NCI-H1417 (cell line): ENCODE measurements around the gene NUDT7.

Experiments used
- DNase-seq, 3 experiments: peaks; one replicate each; lab custom pipeline; 2025; lab: John Stamatoyannopoulos, UW

NUDT7 gene

DNA sequence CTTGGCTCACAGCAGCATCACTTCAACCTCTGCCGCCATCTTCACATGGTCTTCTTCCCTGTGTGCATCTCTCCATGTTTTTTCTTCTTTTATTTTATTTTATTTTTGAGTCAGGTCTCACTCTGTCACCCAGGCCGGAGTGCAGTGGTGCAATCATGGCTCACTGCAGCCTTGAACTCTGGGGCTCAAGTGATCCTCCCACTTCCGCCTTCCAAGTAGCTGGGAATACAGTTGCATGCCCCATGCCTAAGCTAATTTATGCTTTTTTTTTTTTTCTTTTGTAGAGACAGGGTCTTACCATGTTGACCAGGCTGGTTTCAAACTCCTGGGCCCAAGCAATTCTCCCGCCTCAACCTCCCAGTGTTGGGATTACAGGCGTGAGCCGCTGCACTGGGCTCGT lies 1.9 kb downstream of the NUDT7 start:
- no peak for DNase-seq

DNA sequence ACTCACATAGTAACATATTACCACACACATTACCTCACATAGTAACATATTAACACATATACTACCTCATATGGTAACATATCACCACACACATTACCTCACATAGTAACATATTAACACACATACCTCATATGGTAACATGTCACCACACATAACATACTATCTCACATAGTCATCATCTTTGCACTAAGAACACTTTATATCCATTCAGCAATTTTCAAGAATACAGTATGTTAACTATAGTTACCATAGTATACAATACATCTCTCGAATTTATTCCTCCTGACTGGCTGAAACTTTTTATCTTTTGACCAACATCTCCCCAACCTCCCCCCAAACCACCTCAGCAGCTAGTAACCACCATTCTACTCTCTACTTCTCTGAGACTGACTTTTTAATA lies 7.6 kb downstream of the NUDT7 start:
- no peak for DNase-seq

DNA sequence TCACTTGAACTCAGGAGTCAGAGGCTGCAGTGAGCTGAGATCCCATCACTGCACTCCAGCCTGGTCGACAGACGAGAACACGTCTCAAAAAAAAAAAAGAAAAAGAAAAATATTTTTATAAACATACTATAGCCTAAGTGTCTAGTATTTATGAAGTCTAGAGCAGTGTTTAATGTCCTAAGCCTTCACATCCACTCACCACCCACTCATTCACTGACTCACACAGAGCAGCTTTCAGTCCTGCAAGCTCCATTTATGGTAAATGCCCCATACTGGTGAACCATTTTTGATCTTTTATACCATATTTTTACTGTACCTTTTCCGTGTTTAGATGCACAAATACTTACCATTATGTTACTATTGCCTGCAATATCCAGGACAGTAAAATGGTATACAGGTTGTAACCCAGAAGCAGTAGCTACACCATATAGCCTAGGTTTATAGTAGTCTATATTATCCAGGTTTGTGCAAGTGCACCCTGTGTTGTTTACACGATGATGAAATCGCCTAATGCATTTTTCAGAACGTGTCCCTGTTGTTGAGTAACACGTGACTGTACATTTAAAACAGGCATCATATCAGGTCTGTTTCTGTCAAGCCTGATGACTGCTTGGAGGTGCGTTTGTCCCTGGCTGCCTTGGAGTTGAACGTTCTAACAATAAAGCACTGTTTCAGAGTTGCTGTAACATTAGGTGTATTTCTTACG lies 10.1 kb downstream of the NUDT7 start:
- no peak for DNase-seq

DNA sequence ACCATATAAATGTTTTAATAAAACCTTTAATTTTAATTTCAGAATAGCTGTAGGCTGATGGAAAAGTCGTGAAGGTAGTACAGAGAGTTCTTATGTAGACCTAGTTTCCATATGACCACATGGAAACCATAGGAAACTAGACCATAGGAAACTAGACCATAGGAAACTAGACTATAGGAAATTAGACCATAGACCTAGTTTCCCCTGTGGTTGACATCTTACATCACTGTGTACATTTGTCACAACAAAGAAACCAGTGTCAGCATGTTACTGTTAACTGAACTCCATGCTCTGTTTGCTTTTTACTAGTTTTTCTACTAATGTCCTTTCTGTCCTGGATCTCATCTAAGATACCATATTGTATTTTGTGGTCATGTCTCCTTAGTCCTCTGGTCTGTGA lies 14.6 kb downstream of the NUDT7 start:
- DNase-seq, result no peak

DNA sequence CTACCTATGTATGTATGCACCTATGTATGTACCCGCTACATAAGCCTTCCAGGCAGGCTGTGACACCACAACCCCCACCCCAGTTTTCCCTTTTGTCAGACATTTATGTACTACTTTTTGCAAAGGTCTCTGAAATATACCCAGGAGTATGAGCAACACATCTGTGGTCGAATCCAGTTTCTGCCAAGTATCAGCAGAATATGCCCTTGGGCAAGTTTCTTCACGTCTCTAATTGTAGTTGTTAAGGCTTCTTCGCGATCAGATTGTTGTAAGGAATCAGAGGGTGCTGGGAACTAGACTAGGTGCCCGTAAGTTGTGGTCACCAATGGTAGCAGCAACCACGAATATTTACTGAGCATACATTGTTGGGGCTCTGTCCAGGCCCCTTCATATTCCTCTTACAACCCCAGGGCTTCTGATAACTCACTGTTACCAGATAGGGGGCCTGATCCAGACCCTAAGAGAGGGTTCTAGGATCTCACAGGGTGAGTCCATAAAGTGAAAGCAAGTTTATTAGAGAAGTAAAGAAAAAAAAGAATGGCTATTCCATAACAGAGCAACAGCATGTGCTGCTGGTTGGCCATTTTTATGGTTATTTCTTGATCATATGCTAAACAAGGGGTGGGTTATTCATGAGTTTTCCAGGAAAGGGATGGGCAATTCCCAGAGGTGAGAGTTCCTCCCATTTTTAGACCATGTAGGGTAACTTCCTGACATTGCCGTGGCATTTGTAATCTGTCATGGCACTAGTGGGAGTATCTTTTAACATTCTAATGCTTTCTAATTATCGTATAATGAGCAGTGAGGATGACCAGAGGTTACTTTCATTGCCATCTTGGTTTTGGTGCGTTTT lies 16.6 kb downstream of the NUDT7 start:
- DNase-seq, result no peak

DNA sequence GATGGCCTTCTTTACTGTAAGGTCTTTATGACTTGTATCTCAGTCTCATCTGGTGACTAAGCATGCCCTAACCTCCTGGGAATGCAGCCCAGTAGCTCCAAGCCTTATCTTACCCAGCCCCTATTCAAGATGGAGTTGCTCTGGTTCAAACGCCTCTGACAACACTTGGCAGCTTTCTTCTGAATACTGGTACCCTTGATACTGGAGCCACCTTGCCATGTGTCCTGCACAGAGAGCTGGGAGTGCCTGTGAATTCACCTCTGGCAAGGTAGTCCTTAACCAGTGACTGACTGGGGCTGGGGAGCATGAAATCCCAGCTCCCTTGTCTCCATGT lies 17.2 kb downstream of the NUDT7 start:
- no peak for DNase-seq

DNA sequence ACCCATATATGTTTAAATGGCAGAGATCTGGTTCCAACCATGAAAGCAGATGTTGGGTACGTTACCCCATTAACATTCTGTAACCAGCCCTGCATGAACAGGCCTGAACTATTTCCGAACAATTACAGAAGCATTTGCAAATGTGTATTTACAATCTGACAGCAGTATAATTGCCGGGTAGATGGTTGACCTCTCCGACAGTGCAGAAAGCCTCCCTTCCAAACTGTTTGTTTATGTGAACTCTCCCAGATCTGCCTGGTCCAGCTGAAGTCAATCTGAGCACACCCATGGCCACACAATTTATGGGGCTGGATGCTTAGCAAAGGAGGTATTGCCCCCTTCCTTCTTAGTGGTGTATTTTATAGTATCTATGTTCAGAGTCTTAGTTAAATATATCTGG lies 21.8 kb downstream of the NUDT7 start:
- DNase-seq, result peak in 2 of 3 experiments; percentile 40 to 71

DNA sequence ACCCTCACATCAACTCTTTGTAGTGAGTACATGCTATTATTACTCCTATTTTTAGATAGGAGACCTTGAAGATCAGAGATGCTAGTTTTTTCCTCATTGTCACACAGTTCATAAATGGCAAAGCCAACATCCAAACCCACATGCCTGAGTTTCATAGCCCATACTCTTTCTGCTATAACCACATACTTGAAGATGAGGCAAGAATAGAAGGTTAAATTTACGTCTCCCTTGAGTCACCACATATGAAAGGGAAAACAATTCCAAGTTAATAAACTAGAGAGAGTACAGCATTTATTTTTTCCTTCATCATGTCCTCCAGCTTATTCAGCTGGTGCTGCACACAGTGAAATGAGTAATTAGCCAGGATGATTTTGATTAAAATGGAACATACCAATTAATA lies 23.7 kb downstream of the NUDT7 start:
- no peak for DNase-seq

DNA sequence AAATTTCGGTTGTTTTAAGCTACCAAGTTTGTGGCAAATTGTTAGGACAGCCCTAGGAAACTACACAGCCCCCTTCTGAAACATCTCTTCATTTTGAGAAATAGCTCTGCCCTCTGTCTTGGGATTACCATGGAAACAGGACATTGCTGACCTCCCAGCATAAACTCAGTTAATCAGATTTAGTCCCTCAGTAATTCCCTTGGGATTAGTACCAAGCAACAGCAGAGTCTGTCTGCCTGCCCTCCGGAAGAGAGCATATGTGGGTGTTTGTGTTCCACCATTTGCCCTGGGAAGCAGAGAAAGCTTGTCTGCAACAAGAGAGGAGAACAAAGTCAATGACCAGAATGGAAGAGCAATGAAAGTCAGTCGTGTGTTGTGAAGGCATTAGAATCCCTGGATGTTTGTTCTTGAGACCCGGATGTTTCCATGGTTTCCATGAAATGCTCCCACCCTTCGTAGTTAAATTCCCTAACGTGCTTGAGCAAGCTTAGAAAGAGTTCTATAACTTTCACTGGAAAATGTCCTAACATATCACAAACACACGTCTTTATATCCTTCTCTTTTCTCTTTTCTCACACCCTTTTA lies 26.2 kb downstream of the NUDT7 start:
- DNase-seq, result no peak

DNA sequence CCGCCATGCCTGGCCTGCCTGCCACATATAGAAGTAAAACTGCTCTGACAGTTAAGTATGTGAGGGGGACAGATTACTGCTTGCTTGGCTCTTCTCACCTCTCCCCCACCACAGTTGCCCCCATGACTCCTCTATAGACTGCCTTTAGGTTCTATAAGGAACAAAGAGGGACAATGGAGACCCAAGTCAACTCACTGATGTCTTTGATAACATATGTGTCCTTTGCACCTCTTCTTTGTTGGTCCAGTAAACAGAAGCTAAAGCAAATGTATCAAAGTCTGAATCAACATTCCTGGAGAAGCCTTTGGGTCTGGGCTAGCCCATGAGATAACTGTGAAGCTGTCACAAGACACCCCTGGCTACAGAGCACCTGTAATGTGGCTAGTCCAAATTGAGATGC lies 27.1 kb downstream of the NUDT7 start:
- DNase-seq, result no peak

DNA sequence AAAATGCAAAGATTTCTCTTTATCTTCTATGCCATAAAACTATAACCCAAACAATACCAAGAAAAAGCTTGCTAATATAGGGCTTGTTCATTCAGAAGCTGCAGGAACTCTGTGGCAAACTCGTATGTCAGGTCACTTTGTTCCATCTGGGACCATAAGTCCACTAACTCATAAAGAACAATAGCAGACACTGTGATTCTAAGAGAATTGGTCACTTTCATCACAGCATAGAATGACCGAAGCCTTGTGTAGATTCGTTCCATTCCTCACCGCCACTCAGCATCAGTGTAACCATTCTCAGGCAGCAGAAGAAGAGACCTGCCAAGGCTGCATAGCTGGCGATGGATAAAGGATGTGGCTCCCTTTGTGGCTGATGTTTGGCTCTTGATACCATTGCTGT lies 35.7 kb downstream of the NUDT7 start:
- no peak for DNase-seq

DNA sequence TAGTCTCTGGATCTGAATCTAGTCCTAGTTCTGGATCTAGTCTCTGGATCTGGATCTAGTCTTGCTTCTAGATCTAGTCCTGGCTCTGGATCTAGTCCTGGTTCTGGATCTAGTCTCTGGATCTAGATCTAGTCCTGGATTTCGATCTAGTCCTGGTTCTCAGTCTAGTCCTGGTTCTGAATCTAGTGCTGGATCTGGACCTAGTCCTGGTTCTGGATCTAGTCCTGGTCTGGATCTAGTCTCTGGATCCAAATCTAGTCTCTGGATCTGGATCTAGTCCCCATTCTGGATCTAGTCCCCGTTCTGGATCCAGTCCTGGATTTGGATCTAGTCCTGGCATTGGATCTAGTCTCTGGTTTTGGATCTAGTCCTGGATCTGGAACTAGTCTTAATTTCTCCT lies 36.2 kb downstream of the NUDT7 start:
- no peak for DNase-seq

DNA sequence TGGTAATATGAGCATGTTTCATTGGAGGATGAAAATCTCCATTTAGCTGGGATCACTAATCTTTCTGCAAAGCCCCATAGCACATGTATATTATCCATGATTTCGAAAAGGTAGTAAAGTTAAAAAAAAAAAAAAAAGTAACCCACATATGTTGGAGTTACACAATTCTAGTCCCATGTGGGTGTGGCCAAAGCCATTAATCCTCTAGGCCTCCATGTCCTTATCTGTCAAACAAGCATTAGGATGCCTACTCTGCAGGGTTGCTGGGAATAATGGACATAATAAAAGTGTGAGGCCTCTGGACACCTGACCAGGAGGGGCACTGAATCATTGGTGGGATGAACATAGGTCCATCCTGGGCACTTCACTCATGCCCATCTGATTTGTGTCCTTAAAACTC lies 36.9 kb downstream of the NUDT7 start:
- no peak for DNase-seq

DNA sequence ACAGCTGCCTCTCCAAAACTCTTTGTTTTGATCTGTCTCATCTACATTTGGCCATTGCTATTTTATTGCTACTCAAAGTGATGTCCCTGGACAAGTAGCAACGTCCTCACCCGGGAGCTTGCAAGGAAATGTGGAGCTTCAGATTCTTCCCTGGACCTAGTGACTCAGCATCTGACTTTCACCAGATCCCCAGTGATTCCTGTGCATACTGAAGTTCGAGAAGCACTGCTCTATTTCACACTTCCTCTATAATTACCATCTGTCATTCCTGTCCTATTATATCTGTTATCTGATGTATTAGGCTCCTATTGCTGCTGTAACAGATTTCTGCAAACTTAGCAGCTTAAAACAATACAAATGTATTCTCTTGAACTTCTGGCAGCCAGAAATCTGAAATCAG lies 37.5 kb downstream of the NUDT7 start:
- no peak for DNase-seq

DNA sequence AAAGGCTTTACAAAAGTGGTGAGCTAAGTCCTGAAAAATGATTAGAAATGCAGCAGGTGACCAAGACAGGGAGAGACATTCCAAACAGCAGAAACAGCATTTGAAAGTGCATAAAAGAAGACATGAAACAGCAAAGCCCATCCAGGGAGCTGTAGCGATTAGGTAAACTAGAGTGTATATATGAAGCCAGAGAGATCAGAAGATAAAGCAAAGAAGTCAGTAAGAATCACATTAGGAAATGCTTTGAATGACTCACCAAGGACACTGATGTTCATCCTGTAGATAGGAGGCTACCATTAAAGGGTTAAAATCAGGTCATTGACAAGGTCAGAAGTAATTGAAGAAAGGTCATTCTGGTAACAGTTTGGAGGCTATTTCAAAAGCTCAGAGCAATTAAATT lies 38.5 kb downstream of the NUDT7 start:
- no peak for DNase-seq

DNA sequence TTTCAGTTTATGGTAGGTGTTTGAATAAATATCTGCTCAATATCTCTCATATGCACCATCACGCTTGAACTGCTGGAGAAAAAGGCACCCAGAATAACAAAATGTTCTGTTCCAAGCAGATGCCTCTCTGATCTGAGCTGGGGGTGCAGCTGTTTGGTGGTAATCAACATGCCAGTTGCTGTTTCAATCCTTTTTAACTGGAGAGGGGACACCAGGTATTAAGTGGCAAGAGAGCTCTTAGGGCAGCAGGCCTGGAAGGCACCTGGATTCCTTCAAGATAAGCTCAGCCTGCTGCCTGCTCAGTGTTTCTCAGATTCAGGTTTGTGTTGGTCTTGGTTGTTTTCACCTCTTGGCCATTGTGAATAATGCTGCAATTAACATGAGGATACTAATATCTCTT lies 38.9 kb downstream of the NUDT7 start:
- DNase-seq, result no peak

DNA sequence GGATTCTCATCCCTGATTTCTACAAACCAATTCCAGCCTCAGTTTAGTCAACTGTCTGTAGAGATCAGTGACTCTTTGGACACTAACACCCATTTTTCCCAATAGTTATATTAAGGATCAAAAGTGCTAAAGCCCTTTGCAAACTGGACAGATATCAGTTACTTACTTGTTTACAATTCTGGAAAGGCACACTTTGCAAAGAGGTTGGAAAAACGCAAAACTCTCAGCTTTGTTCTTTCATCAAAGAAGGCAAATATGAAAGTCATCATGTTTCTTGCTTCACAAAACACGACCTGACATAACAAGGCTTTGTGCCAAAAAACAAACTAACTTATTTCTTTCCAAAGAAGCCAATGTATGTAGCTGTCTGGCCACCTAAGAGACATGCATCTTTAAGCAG lies 39.9 kb downstream of the NUDT7 start:
- no peak for DNase-seq

DNA sequence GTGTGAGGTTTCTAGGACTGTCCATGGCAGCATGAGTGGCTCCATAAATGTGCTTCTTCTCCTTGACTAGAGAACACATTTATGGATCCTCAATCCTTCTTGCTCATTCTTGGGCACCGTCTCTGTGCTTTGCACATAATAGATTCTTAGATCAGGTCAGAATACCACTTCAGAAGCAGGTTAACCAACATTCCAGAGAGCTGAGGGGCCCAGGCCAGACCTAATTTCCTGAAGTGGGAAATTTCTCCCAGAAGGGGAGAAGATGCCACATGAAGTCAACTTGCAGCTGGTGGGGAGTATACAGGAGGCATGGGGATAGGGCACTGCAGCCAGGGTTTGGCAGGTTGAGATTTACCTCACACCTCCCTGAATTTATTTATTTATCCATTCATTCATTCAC lies 41.7 kb downstream of the NUDT7 start:
- no peak for DNase-seq

DNA sequence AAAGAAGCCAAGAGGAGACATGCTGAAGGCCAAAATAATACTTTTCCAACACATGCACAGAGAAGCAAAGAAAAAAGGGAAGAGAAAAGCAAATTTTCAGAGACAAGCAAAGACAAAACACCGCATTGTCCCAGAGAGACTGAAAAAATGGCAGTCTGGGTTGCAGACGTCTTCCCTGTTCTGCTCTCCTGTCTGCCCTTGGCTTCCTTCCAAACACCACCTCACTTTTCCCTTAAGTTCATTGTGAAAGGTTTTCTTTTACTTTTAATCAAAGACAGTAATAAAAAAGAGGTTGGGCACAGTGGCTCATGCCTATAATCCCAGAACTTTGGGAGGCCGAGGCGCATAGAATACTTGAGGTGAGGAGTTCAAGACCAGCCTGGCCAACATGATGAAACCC lies 44.9 kb downstream of the NUDT7 start:
- DNase-seq, result no peak

DNA sequence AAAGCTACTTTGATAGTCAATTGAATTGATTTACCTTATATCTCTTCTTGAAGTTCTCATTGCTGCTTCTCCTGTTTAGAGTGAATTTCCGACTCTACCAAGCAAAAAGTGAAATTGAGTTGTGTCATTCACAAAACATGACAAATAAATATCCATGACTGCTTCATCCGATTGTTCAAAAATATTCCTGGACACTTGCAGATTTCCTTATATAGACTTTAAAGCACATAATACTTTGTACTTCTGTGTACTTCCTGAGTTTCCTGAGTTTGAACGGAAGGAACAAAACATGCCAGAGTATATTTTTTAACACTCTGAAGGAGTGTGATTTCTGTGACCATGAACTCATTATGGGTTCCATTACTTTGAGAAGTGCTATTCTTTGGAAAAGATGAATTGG lies 45.5 kb downstream of the NUDT7 start:
- DNase-seq, result no peak

DNA sequence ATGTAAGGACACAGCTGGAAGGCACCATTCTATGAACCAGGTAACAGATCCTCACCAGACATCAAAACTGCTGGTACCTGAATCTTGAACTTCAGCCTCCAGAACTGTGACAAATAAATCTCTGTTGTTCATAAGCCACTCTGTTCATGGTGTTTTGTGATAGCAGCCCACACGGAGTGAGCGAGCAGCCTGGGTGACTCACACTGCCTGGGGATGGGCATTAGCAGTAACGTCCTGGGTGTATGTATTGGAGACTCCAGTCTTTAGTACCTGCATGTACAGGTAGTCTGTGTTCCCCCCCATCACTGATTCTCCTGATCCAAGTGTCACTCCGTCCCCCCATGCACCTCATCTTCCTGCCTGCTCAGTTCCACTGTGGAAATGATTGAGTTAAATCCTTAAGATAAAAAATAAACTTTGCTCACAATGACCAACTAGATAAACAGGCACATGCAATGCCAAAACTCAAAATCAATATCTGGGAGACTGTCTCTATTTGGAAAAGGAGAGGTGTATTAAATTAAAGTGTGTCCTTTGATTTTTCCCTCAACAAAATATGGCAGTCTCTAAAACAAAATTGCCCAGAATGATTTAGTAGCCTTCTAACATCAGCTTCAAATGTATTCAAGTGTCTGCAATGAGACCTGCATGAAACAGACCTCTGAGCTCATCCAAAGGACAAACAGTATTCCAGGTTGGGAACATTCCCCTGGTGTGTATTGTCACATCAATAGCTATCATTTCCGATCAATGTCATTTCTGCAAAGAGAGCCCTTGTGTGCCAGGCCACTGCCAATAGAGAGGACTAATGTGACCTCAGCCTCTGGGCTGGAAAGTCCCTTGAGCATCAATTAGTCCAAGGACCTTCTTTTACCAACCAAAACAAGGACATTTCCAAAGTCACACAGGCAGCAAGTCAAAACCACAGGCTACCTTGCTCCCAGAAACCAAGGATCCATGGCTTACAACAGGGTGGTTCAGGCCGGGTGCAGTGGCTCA lies 53.9 kb downstream of the NUDT7 start:
- DNase-seq, result no peak

DNA sequence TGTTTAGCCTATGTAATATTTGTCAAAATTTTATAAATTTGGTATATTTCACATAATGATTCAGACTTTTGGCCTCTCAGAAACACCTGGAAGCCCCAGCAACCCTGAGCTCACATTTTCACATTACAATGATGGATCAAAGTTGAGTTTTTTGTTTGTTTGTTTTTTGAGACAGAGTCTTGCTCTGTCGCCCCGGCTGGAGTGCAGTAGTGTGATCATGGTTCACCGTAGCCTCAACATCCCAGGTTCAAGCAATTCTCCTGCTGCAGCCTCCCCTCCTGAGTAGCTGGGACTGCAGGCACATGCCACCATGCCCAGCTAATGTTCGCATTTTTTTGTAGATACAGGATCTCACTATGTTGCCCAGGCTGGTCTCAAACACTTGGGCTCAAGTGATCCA lies 55.4 kb downstream of the NUDT7 start:
- DNase-seq, result no peak
